Omental fat pad (tissue), 4 donors: Measurements from ENCODE around the gene SH3BP4. TPM values are rescaled to one million over a fixed set of nuclear protein-coding genes. Genes with fewer than 3 reads are reported as not detected.

ENCODE experiments used
- ATAC-seq: fragments of 150-250 bp; one replicate; pipeline ENCODE4 v1.9.1; 2016; ENCODE audit warnings: mild to moderate bottlenecking, moderate library complexity; ENCODE audit not compliant: low FRiP score
- DNase-seq: peaks from one replicate; pipeline ENCODE4 v3.0.0-alpha.2; 2019; ENCODE audit warnings: low spot score
- CTCF ChIP-seq, 3 donors: fragments of 450-650 bp; IDR thresholded peaks; one replicate each; pipeline ENCODE4 v1.5.1; 2016 to 2017; ENCODE audit warnings: antibody characterized with exemption in 3 of 3, mild to moderate bottlenecking in 3 of 3, moderate library complexity in 2 of 3
- total RNA-seq, 4 donors: library from RNA; depleted of rRNA; stranded (reverse); fragments of >200 nt; gene quantifications; one replicate each; pipeline ENCODE4 v1.1.0, GENCODE V29; 2016

SH3BP4 gene
- total RNA-seq, 4 donors from 2014 or later = 32.5 to 66.9 (median 44.2) TPM

DNA sequence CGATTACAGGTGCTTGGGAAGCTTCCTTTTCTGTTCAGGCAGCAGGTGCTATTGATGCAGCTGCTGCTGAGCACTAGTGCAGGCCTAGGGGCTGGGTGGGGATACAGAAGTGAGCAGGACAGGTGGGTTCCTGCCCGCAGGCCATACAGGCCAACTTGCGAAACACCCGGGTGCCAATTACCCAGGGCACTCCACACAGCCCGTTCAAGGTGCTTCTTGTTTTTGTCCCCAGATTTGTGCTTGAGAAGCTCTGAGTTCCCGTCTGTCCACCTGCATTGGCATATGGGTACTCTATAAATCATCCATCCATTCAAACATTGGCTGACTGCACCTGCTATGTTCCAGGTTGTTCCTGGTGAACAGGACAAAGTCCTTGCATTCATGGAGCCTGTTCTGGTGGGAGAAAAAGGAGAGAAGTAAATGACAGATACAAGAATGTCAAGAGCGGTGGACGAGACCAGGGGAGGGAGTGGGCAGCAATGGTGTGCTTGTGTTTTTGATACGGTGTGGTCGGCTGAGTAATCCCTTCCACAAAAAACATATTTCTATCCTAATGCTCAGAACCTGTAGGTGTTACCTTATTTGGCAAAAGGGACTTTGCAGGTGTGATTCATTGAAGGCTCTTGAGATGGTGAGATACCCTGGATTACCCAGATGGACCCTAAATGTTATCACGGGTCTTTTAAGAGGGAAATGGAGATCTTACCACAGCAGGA lies 31.4 kb downstream of the SH3BP4 start:
- ATAC-seq (no peak), DNase-seq (no peak)
- TF ChIP-seq CTCF (IDR thresholded peaks at IDR 0.05) = no peak

GRCh38 chr2:234985608-234986245 lies 33.9 kb downstream of the SH3BP4 start:
- DNase-seq (no peak), ATAC-seq (no peak)
- TF ChIP-seq CTCF (IDR thresholded peaks at IDR 0.05) = no peak

DNA sequence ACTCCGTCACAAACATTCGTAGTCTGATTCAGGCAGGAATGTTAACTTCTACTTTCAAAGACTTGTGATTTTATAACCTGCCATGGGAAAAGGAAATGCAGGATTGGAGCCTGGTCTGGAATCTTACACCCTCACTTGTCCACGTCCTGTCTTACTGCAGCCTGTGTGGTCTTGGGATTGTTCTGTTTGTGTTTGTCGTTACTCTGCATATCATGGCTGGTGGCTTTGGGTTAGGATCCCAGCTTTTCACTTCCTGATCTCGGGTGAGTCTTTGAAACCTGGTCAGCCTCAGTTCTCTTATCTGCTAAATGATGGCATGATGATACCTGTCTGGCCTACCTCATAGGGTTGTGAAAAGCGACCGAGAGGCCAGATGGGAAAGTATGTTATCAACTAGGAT lies 34.6 kb downstream of the SH3BP4 start:
- TF ChIP-seq CTCF (IDR thresholded peaks at IDR 0.05) = no peak

GRCh38 chr2:234986876-234987720 lies 35.3 kb downstream of the SH3BP4 start:
- no peak for TF ChIP-seq CTCF (IDR thresholded peaks at IDR 0.05)
- no peak for DNase-seq
- no peak for ATAC-seq

More for the DNA sequence above, 34.6 kb downstream of the SH3BP4 start:
- DNase-seq = no peak
- no peak for ATAC-seq

GRCh38 chr2:234987754-234988153 lies 35.9 kb downstream of the SH3BP4 start:
- DNase-seq = no peak
- TF ChIP-seq CTCF (IDR thresholded peaks at IDR 0.05) = no peak
- ATAC-seq = no peak

- ATAC-seq = no peak
- no peak for DNase-seq
- TF ChIP-seq CTCF (IDR thresholded peaks at IDR 0.05) = no peak
These were observed 36.7 kb downstream of the SH3BP4 start for GRCh38 chr2:234988491-234988890.
